ENCODE data around the gene RPP38.

The RPP38 gene

DNA sequence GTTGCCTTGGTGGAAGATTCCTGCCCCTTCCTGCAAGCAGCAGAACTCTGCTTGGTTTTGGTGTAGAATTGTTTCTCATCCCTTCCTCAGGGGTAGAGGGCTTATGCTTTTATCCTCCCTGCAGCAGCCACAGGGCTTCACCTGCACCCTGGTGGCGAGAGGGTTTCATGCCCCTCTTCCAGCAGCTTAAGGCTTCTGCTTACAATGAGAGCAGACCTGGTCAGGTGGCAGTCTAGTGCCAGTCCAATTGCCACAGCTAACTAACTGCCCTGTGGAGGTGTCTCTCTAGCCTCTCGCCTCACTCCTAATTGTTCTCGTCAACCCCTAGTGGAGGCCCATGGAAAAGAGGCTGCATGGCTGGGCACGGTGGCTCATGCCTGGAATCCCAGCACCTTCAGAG lies 27.9 kb upstream of the RPP38 start:
- TF ChIP-seq EZH2phosphoT487 (conservative IDR thresholded peaks at IDR 0.05; ENCODE audit: low read length), result no peak
- TF ChIP-seq, protein P1, sequence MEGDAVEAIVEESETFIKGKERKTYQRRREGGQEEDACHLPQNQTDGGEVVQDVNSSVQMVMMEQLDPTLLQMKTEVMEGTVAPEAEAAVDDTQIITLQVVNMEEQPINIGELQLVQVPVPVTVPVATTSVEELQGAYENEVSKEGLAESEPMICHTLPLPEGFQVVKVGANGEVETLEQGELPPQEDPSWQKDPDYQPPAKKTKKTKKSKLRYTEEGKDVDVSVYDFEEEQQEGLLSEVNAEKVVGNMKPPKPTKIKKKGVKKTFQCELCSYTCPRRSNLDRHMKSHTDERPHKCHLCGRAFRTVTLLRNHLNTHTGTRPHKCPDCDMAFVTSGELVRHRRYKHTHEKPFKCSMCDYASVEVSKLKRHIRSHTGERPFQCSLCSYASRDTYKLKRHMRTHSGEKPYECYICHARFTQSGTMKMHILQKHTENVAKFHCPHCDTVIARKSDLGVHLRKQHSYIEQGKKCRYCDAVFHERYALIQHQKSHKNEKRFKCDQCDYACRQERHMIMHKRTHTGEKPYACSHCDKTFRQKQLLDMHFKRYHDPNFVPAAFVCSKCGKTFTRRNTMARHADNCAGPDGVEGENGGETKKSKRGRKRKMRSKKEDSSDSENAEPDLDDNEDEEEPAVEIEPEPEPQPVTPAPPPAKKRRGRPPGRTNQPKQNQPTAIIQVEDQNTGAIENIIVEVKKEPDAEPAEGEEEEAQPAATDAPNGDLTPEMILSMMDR (IDR thresholded peaks at IDR 0.05; ENCODE audit: insufficient read depth, low read length, poor library complexity, severe bottlenecking), result no peak
- H2AFZ ChIP-seq (ENCODE audit: low read depth, low read length, severe bottlenecking), result no peak overlapping the region
- no peaks in the 10 kb centered on the region for H3K79me2 ChIP-seq (ENCODE audit: insufficient read depth, low read length)
- peaks cover 8% of the 10 kb centered on the region; the same call in 1 of the 2 replicates for H3K9me3 ChIP-seq (ENCODE audit: insufficient read depth, low read length)
- H3K4me2 ChIP-seq (ENCODE audit: low read depth, low read length, poor library complexity, severe bottlenecking), result no peak overlapping the region
- no peaks in the 10 kb centered on the region for H3K36me3 ChIP-seq (ENCODE audit: low read length)
- H3F3A ChIP-seq (ENCODE audit: insufficient read depth), result no peaks in the 10 kb centered on the region
- H4K20me1 ChIP-seq (ENCODE audit: low read depth, low read length), result no peaks in the 10 kb centered on the region
- no peak overlapping the region for H3K4me3 ChIP-seq (ENCODE audit: insufficient read depth, low read length, poor library complexity, severe bottlenecking)
- H3K27ac ChIP-seq (ENCODE audit: low read depth, low read length), result no peak overlapping the region
- H3K9ac ChIP-seq (ENCODE audit: low read length), result no peak overlapping the region
- no peaks in the 10 kb centered on the region for H3K9me2 ChIP-seq (replicated peaks; ENCODE audit: insufficient read depth, low read length)
- H3K27me3 ChIP-seq (ENCODE audit: low read length), result no peaks in the 10 kb centered on the region

DNA sequence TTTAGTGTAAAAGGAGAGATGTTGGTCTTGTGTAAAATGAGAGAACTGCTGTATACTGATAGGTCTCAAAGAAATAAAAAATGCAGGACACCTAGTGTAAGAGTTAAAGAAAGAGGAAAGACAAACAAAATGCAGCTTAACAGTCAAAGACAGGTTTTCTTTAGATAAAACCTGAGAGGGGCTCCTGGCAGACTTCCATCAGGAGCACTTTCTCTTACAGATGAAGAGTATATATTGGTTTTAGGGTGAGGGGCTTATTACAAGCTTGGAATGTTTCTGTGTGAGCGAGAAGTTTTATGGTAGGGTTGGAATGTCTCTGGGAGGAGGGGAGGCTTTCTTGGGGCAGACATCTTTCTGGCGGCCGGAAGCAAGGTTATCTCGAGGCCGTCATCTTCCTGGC lies 24.8 kb upstream of the RPP38 start:
- Histone ChIP-seq H3K27me3 (ENCODE audit: low read length) (no peaks in the 10 kb centered on the region), H3K4me2 (ENCODE audit: low read depth, low read length, poor library complexity, severe bottlenecking) (no peak overlapping the region), H2AFZ (ENCODE audit: low read depth, low read length, severe bottlenecking) (no peak overlapping the region), H3F3A (ENCODE audit: insufficient read depth) (no peaks in the 10 kb centered on the region), H3K9me2 (replicated peaks; ENCODE audit: insufficient read depth, low read length) (no peaks in the 10 kb centered on the region), H4K20me1 (ENCODE audit: low read depth, low read length) (no peaks in the 10 kb centered on the region), H3K36me3 (ENCODE audit: low read length) (no peaks in the 10 kb centered on the region), H3K4me3 (ENCODE audit: insufficient read depth, low read length, poor library complexity, severe bottlenecking) (no peak overlapping the region), H3K9ac (ENCODE audit: low read length) (no peak overlapping the region), H3K9me3 (ENCODE audit: insufficient read depth, low read length) (no peaks in the 10 kb centered on the region), H3K79me2 (ENCODE audit: insufficient read depth, low read length) (no peaks in the 10 kb centered on the region), H3K27ac (ENCODE audit: low read depth, low read length) (no peak overlapping the region)
- no peak for TF ChIP-seq EZH2phosphoT487 (conservative IDR thresholded peaks at IDR 0.05; ENCODE audit: low read length)
- TF ChIP-seq, protein P1 (IDR thresholded peaks at IDR 0.05; ENCODE audit: insufficient read depth, low read length, poor library complexity, severe bottlenecking), result no peak

DNA sequence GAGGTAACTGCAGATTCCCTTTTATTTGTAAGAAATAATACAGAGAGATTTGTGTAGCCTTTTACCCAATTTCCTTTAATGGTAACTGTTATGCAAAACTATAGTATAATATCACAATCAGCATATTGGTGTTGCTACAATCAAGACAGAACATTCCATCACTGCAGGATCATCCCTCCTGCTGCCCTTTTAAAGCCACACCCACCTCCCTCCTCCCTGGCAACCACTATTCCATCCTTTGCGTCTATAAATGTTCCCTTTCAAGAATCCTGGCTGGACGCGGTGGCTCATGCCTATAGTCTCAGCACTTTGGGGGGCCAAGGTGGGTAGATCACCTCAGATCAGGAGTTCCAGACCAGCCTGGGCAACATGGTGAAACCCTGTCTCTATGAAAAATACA lies 21.7 kb upstream of the RPP38 start:
- no peak overlapping the region for H3K27ac ChIP-seq (ENCODE audit: low read depth, low read length)
- no peak overlapping the region for H3K9ac ChIP-seq (ENCODE audit: low read length)
- TF ChIP-seq EZH2phosphoT487 (conservative IDR thresholded peaks at IDR 0.05; ENCODE audit: low read length), result no peak
- TF ChIP-seq, protein P1 (IDR thresholded peaks at IDR 0.05; ENCODE audit: insufficient read depth, low read length, poor library complexity, severe bottlenecking), result no peak
- no peaks in the 10 kb centered on the region for H3K36me3 ChIP-seq (ENCODE audit: low read length)
- H4K20me1 ChIP-seq (ENCODE audit: low read depth, low read length), result no peaks in the 10 kb centered on the region
- no peaks in the 10 kb centered on the region for H3K79me2 ChIP-seq (ENCODE audit: insufficient read depth, low read length)
- no peak overlapping the region for H2AFZ ChIP-seq (ENCODE audit: low read depth, low read length, severe bottlenecking)
- H3K4me3 ChIP-seq (ENCODE audit: insufficient read depth, low read length, poor library complexity, severe bottlenecking), result no peak overlapping the region
- no peaks in the 10 kb centered on the region for H3K9me2 ChIP-seq (replicated peaks; ENCODE audit: insufficient read depth, low read length)
- no peak overlapping the region for H3K4me2 ChIP-seq (ENCODE audit: low read depth, low read length, poor library complexity, severe bottlenecking)
- H3F3A ChIP-seq (ENCODE audit: insufficient read depth), result no peaks in the 10 kb centered on the region
- no peaks in the 10 kb centered on the region for H3K9me3 ChIP-seq (ENCODE audit: insufficient read depth, low read length)
- no peaks in the 10 kb centered on the region for H3K27me3 ChIP-seq (ENCODE audit: low read length)
